Astrocyte of the spinal cord (primary cell): Measurements from ENCODE around the gene MGST2.

Source experiments
- DNase-seq: peaks from one replicate; pipeline ENCODE4 v3.0.0; 2011; ENCODE audit warnings: low read depth, low spot score
- H3K4me3 ChIP-seq: 2 replicates; pipeline ENCODE4 v1.5.1; 2011; ENCODE audit warnings: low read depth, mild to moderate bottlenecking, low read length, moderate library complexity
- in situ Hi-C: cut with HindIII; loops from 2 replicates; pipeline ENCODE4 v1.10.0; 2017; ENCODE audit warnings: low sequenced_read_pairs
- TF ChIP-seq, protein P1 (sequence below): IDR thresholded peaks from 2 replicates; pipeline ENCODE4 v1.5.1; 2012; ENCODE audit warnings: low read depth, mild to moderate bottlenecking, low read length, inconsistent platforms

The MGST2 gene

DNA sequence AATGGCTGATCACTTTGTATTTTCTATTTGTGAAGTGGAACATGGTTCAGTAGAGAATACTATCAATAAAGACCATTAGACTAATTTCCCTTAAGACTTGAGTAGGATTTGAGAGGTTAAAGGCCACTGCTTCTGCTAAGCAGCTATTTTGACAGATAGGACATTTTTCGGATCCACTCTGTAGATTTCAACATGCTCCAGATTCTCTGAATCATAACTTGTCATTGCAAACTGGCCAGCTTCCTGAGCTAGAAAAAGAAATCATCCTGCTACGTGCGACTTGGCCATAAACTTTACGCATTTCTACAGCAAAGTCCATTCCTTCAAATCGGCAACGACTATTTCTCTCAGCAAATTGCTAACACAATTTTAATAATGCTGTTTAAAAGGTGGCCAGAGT lies 55.2 kb downstream of the MGST2 start:
- TF ChIP-seq, protein P1, sequence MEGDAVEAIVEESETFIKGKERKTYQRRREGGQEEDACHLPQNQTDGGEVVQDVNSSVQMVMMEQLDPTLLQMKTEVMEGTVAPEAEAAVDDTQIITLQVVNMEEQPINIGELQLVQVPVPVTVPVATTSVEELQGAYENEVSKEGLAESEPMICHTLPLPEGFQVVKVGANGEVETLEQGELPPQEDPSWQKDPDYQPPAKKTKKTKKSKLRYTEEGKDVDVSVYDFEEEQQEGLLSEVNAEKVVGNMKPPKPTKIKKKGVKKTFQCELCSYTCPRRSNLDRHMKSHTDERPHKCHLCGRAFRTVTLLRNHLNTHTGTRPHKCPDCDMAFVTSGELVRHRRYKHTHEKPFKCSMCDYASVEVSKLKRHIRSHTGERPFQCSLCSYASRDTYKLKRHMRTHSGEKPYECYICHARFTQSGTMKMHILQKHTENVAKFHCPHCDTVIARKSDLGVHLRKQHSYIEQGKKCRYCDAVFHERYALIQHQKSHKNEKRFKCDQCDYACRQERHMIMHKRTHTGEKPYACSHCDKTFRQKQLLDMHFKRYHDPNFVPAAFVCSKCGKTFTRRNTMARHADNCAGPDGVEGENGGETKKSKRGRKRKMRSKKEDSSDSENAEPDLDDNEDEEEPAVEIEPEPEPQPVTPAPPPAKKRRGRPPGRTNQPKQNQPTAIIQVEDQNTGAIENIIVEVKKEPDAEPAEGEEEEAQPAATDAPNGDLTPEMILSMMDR: no peak
- in situ Hi-C loops: no loop called here
- no peak for DNase-seq
- H3K4me3 ChIP-seq: no peak overlapping the region

DNA sequence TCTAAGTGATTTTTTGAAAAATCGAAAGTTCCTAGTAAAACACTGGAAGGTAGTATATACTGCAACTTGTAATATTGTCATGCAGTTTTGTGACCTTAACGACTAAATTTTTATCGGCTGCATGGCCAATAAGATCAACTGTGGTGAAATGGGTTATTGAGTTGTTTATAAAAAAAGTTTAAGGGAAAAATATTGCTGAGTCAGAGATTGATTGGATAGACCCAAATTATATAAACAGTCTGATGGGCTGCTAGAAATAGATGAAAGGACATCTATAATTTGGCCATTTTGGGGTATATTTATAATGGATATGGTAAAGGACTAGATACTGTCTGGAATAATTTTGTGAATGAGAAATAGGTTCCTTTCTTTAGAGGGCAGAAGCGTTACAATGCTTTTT lies 56.2 kb downstream of the MGST2 start:
- DNase-seq: no peak
- H3K4me3 ChIP-seq: no peak overlapping the region
- in situ Hi-C loops: no loop called here
- TF ChIP-seq, protein P1: no peak

DNA sequence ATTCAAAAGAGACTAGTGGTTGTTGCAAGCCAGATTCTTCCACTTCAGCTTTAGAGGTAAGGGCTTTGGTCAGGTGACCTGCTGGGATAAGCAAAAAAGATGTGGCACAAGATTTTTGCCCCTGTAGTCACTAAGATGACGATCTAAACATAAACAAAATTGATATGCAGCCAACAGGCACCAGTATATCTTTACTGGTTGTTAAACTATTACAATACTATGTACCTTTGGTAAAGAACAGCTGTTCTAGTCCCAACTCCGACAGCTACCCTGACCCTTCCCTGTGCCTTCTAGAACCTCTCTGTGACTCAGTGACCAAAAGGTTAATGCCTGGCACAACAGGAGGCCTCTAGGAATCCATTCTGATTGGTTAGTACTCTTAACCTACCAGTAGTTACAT lies 59.6 kb downstream of the MGST2 start:
- no peak for DNase-seq
- TF ChIP-seq, protein P1: no peak
- H3K4me3 ChIP-seq: no peak overlapping the region
- in situ Hi-C loops: no loop called here

DNA sequence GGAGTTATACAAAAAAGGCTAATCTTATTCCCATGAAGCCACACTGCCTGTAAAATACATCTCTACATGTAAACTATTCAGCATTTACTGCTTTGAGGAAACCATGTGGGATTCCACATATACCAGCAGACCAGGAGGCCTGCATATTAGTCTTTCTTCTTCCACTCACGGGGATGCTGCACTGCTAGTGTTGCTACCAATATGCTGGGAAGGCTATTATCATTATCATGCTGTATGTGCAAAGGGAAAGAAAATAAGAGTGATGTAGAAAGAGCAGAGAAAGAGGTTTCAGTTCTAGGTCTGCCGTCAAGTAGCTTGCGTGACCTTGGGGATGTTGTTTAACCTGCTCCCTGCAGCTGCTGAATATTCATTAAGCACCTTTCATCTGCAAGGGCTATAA lies 61.0 kb downstream of the MGST2 start:
- no peak for DNase-seq
- H3K4me3 ChIP-seq: no peak overlapping the region
- TF ChIP-seq, protein P1: no peak
- in situ Hi-C loops: no loop called here

DNA sequence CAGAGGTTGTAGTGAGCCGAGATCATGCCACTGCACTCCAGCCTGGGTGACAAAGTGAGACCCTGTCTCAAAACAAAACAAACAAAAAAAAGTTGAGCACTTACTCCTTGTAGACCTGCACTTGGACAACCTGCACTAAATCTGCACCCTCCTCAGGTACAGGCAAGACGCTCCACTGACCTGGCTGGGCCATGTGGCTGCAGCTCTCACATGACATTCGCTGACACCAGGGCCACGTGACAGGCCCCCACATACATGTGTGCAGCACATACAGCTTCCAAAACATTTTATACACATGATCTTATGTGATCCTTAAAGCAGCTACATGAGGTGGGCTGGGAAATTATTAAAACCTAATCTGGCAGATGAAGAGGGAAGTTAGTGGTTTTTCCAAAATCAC lies 62.5 kb downstream of the MGST2 start:
- no peak for DNase-seq
- in situ Hi-C loops: no loop called here
- no peak overlapping the region for H3K4me3 ChIP-seq
- TF ChIP-seq, protein P1: no peak

DNA sequence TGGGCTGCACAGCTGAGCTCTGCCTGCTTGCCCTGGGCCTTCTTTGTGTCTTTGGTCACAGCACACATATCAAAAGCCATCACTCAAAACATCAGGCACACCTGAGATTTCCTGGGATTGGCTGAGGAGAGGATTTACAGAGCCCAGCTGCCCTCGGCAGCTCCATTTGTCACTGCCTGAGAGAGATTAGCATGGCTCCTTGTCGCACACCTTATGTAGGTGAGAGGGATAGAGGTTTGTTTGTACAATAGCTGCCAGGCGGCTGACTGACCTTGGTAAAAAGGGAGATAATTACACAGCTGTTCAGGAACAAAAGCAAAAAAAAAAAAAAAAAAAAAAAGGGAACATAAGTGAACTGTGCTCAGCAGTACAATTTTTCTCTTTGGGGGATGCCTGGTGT lies 63.2 kb downstream of the MGST2 start:
- H3K4me3 ChIP-seq: no peak overlapping the region
- DNase-seq: no peak
- TF ChIP-seq, protein P1: no peak
- in situ Hi-C loops: no loop called here

DNA sequence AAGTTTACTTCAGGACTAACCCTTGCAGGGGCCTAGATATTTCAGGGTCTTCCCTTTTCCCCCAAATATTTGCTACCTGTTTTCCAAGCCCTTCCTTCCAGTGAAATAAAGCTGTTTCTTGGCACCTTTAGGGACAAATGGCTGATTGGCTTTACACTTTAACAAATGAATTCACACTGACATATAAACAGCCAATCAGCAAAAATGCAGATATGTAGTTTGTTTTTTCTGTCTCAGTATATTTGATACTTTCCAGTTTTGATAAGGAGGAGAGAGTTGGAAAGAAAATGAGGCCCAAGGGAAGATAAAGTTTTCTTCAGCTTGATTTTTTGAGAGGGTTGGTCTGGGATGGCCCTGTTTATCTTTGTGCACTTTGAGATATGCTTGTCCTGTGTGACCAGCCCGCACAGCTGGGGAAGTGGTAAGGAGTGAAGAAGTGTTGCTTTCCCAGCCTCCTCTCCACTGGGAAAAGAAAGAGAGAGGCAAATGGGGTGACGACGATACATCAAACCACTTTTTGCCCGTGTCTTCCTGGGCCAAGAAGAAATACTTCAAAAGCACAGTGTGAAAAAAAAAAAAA lies 67.5 kb downstream of the MGST2 start:
- in situ Hi-C loops: no loop called here
- TF ChIP-seq, protein P1: no peak

More for the DNA sequence above, 67.5 kb downstream of the MGST2 start:
- no peak for DNase-seq
- H3K4me3 ChIP-seq: no peak overlapping the region
